HG03097 (cell line): Measurements from ENCODE around the gene COPG2.
A peak's percentile ranks its signal among the peaks of the same experiment; 100 is the strongest.

ENCODE experiments used
- ATAC-seq: cut with Tn5 transposase; IDR thresholded peaks from one replicate; pipeline ENCODE4 v1.9.1; 2021; ENCODE audit not compliant: unreplicated experiment, low FRiP score

The COPG2 gene

DNA sequence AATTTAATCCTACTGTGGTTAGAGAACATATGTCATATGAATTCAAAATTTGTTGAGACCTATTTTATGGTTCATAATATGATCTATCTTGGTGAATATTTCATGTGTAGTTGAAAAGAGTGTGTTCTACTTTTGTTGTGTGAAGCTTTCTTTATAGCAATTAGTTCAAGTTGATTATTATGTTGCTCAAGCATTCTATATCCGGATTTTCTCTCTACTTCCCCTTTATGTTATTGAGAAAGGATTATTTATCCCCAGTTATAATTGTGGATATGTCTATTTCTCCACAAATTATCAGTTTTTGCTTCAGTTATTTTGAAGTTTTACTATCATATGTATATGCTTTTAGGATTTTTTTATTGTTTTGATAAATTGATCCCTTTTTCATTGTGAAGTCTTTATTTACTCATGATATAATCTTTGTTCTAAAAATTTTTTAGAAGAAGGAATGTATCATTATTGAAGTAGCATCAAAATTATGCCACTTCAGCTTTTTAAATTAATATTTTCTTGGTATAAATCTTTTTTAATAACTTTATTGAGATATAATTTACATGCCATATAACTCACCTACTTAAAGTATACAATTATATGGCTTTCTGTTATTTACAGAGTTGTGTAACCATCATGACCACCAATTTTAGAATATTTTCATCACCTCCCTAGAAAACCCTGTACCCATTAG is 188.7 kb downstream of the COPG2 start:
- ATAC-seq = no peak

GRCh38 chr7:130478991-130479390 is 189.6 kb downstream of the COPG2 start:
- no peak for ATAC-seq

DNA sequence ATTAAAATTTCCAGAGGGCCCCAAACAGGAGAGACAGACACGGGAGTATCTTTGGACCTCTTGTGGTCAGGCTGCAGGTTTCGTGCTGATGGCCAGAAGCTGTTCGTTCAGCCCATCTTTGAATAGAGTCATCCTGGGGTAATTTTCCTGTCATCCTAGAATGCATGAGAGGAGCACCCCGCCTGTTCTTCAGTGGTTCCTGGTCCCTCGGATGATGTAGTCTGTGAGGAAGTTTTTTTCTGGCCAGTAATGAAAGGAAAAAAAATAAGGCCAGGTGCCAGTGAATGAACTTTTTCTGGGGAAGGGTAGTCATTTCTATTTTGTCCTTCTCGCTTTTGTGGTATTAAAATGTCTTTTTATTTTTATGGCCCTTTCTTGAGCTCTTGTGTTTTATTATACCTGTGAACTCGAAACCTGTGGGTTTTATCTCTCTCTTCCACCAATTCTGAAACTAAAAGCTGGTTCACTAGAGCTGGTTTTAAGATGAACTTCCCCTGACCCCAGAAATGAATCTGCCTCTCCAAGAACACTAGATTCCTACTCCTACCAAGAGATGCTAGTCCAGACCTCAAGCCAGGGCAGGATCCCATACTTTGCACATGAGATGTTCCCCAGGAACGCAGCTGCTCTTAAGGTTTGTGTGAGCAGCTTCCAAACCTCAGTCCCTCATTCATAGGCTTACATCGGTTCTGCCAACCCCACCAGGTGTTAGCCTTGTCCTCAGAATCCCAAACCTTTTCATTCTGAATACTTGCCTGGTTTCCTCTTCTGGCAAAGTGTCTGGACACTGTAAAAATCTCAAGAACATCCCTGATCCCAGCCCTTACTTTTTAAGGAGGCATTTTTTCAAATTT is 192.0 kb downstream of the COPG2 start:
- peak; percentile 56 for ATAC-seq

DNA sequence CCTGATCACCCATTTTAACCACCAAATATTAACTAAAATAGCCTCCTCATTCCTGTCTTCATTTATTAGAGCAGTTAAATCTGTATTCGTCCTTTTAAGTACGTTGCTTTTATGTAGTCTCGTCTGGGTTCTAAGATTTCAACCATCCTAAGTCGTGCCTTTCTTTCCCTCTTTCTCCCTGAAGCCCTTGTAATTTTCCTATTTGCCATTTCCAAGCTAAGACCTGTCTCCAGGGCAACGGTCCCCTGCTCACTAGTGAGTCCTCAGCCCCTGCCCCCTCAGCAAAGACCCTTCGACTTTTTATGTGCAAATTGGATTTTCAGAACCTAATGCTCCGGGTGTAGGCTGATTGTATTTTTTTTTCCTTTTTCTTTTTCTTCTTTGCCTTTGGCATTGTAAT is 192.8 kb downstream of the COPG2 start:
- ATAC-seq = no peak

DNA sequence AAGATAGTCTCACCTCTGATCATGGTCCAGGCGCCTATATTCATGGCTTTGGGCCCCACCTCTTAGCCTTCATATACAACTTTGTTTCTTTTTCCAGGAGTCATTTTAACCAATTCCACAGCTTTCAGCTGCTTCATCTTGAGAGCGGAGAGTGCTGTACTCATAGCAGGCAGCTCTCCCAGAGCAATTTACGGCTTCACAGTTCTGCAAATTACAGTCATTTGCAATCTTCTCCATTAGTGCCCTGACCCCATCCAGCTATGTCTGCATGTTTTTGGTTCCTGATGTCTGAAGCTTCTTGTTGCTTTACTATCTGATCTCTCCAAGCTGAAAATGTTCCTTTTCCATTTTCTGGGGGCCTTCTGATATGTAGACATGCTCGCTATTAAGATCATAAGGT is 194.7 kb downstream of the COPG2 start:
- ATAC-seq = no peak

- ATAC-seq = no peak
These were observed 195.3 kb downstream of the COPG2 start for GRCh38 chr7:130473289-130473688.

- no peak for ATAC-seq
These were observed 196.6 kb downstream of the COPG2 start for GRCh38 chr7:130471974-130472373.

DNA sequence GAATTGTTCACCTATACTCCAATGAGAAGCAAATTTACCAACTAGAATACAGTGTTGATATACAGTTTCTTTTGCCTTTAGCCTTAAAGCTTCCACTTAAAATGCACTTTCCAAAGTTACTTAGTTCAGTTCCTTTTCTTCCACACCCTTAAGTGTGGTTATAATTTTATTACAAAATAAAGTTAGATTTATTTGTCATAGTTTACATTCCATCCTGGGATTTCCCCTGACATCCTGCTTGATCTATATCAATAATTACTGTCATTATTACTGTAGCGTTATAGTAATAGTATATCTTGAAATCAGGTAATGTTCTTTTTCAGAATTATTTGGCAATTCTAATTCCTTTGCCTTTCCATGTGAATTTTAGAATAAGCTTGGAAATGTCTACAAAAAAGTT is 199.9 kb downstream of the COPG2 start:
- no peak for ATAC-seq

- ATAC-seq = no peak
These were observed 204.8 kb downstream of the COPG2 start for GRCh38 chr7:130463553-130464434.

GRCh38 chr7:130461272-130461671 is 207.3 kb downstream of the COPG2 start:
- no peak for ATAC-seq

DNA sequence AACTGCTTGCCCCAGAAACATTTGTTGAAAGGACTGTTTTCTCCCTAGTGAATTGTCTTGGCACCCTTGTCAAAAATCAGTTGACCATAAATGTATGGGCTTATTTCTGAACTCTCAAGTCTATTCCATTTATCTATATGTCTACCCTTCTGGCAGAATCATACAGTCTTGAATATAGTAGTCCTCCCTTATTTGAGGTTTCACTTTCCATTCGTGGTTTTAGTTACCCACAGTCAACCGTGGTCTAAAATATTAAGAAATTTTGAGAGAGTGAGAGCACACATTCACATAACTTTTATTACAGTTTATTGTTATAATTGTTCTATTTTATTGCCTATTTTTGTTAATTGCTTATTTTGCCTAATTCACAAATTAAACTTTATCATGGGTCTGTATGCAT is 210.3 kb downstream of the COPG2 start:
- ATAC-seq = no peak
